ENCODE results near the gene PTTG2.

The PTTG2 gene

GRCh38 chr4:38007645-38008044 is 47.4 kb downstream of the PTTG2 start:
- no peak for DNase-seq (ENCODE audit: extremely low spot score)
- TF ChIP-seq ARNT (IDR thresholded peaks at IDR 0.05), result no peak
- no peak for TF ChIP-seq FOXM1 (IDR thresholded peaks at IDR 0.05; ENCODE audit: borderline replicate concordance)
- TF ChIP-seq ZNF384 (IDR thresholded peaks at IDR 0.05), result no peak
- TF ChIP-seq HDGF (IDR thresholded peaks at IDR 0.05; ENCODE audit: borderline replicate concordance), result no peak
- TF ChIP-seq ELF4 (IDR thresholded peaks at IDR 0.05), result no peak
- TF ChIP-seq NFRKB (IDR thresholded peaks at IDR 0.05), result no peak
- no peak for TF ChIP-seq CTBP1 (IDR thresholded peaks at IDR 0.05; ENCODE audit: borderline replicate concordance)
- no peak for TF ChIP-seq BHLHE40 (IDR thresholded peaks at IDR 0.05; ENCODE audit: borderline replicate concordance)
- no peak for TF ChIP-seq SUZ12 (IDR thresholded peaks at IDR 0.05)
- TF ChIP-seq FOXK2 (IDR thresholded peaks at IDR 0.05), result no peak
- ChIA-PET POLR2A (no interaction called here), CTCF (no interaction called here)

- no peak for TF ChIP-seq CTBP1 (IDR thresholded peaks at IDR 0.05; ENCODE audit: borderline replicate concordance)
- TF ChIP-seq SP1 (IDR thresholded peaks at IDR 0.05), result no peak
- no peak for TF ChIP-seq FOXK2 (IDR thresholded peaks at IDR 0.05)
- no peak for TF ChIP-seq NFRKB (IDR thresholded peaks at IDR 0.05)
- no peak for TF ChIP-seq PKNOX1 (IDR thresholded peaks at IDR 0.05)
- TF ChIP-seq TARDBP (IDR thresholded peaks at IDR 0.05), result no peak
- TF ChIP-seq ZNF384 (IDR thresholded peaks at IDR 0.05), result no peak
- no peak for TF ChIP-seq HDGF (IDR thresholded peaks at IDR 0.05; ENCODE audit: borderline replicate concordance)
- DNase-seq (ENCODE audit: extremely low spot score), result no peak
- CTCF ChIA-PET, result no interaction called here
- POLR2A ChIA-PET, result interaction anchor here (0.8 kb wide), 1 partner anchor 182 kb away, joined by 3 read pairs; the partner anchor contains the start of gene PGM2
Observed at GRCh38 chr4:38008571-38009021, 48.4 kb downstream of the PTTG2 start.

GRCh38 chr4:38009421-38009820 is 49.2 kb downstream of the PTTG2 start:
- POLR2A ChIA-PET, result interaction anchor here (0.8 kb wide), 1 partner anchor 183 kb away, joined by 3 read pairs; the partner anchor contains the start of gene PGM2
- CTCF ChIA-PET, result no interaction called here

GRCh38 chr4:38009949-38010348 is 49.8 kb downstream of the PTTG2 start:
- POLR2A ChIA-PET, result no interaction called here
- DNase-seq (ENCODE audit: extremely low spot score), result no peak
- TF ChIP-seq NFRKB (IDR thresholded peaks at IDR 0.05) (no peak), BHLHE40 (IDR thresholded peaks at IDR 0.05; ENCODE audit: borderline replicate concordance) (no peak), SP1 (IDR thresholded peaks at IDR 0.05) (no peak), ELF4 (IDR thresholded peaks at IDR 0.05) (no peak), L3MBTL2 (conservative IDR thresholded peaks at IDR 0.05) (no peak), CTBP1 (IDR thresholded peaks at IDR 0.05; ENCODE audit: borderline replicate concordance) (no peak), HDGF (IDR thresholded peaks at IDR 0.05; ENCODE audit: borderline replicate concordance) (no peak), SUZ12 (IDR thresholded peaks at IDR 0.05) (no peak), ZNF384 (IDR thresholded peaks at IDR 0.05) (no peak), FOXA1 (IDR thresholded peaks at IDR 0.05) (no peak), FOXM1 (IDR thresholded peaks at IDR 0.05; ENCODE audit: borderline replicate concordance) (no peak), TARDBP (IDR thresholded peaks at IDR 0.05) (no peak)
- CTCF ChIA-PET, result no interaction called here

More at GRCh38 chr4:38009421-38009820, 49.2 kb downstream of the PTTG2 start:
- DNase-seq (ENCODE audit: extremely low spot score), result no peak
- TF ChIP-seq FOXA1 (IDR thresholded peaks at IDR 0.05), result no peak
- TF ChIP-seq ELF4 (IDR thresholded peaks at IDR 0.05), result no peak
- no peak for TF ChIP-seq L3MBTL2 (conservative IDR thresholded peaks at IDR 0.05)
- TF ChIP-seq PKNOX1 (IDR thresholded peaks at IDR 0.05), result no peak
- no peak for TF ChIP-seq FOXK2 (IDR thresholded peaks at IDR 0.05)
- TF ChIP-seq NFRKB (IDR thresholded peaks at IDR 0.05), result no peak
- no peak for TF ChIP-seq SUZ12 (IDR thresholded peaks at IDR 0.05)
- no peak for TF ChIP-seq HDGF (IDR thresholded peaks at IDR 0.05; ENCODE audit: borderline replicate concordance)
- TF ChIP-seq TARDBP (IDR thresholded peaks at IDR 0.05), result no peak
- TF ChIP-seq FOXM1 (IDR thresholded peaks at IDR 0.05; ENCODE audit: borderline replicate concordance), result no peak
- no peak for TF ChIP-seq CTBP1 (IDR thresholded peaks at IDR 0.05; ENCODE audit: borderline replicate concordance)
- TF ChIP-seq ARNT (IDR thresholded peaks at IDR 0.05), result no peak
- no peak for TF ChIP-seq BHLHE40 (IDR thresholded peaks at IDR 0.05; ENCODE audit: borderline replicate concordance)
- TF ChIP-seq SP1 (IDR thresholded peaks at IDR 0.05), result no peak
- TF ChIP-seq LEF1 (IDR thresholded peaks at IDR 0.05; ENCODE audit: borderline replicate concordance), result no peak
- TF ChIP-seq ZNF384 (IDR thresholded peaks at IDR 0.05), result no peak
